ENCODE measurements around the gene VTI1A. TPM values are rescaled to one million over a fixed set of nuclear protein-coding genes. Genes with fewer than 3 reads are reported as not detected.
A peak's percentile ranks its signal among the peaks of the same experiment; 100 is the strongest.

Gene VTI1A
- total RNA-seq, 1 donor from 2014 or later, result 34.6 TPM

GRCh38 chr10:112481602-112482001 lies 34.6 kb downstream of the VTI1A start:
- H3K9me3 Mint-ChIP-seq, result no peaks in the 10 kb centered on the region
- H3K36me3 Mint-ChIP-seq, result no peaks in the 10 kb centered on the region
- no peaks in the 10 kb centered on the region for H3K4me1 Mint-ChIP-seq
- TF ChIP-seq, protein P1, sequence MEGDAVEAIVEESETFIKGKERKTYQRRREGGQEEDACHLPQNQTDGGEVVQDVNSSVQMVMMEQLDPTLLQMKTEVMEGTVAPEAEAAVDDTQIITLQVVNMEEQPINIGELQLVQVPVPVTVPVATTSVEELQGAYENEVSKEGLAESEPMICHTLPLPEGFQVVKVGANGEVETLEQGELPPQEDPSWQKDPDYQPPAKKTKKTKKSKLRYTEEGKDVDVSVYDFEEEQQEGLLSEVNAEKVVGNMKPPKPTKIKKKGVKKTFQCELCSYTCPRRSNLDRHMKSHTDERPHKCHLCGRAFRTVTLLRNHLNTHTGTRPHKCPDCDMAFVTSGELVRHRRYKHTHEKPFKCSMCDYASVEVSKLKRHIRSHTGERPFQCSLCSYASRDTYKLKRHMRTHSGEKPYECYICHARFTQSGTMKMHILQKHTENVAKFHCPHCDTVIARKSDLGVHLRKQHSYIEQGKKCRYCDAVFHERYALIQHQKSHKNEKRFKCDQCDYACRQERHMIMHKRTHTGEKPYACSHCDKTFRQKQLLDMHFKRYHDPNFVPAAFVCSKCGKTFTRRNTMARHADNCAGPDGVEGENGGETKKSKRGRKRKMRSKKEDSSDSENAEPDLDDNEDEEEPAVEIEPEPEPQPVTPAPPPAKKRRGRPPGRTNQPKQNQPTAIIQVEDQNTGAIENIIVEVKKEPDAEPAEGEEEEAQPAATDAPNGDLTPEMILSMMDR (IDR thresholded peaks at IDR 0.05; ENCODE audit: unreplicated experiment), result no peak
- H3K4me3 Mint-ChIP-seq, result no peak overlapping the region
- H3K27me3 Mint-ChIP-seq (ENCODE audit: low read depth), result no peaks in the 10 kb centered on the region
- DNase-seq (ENCODE audit: low spot score in 2 of 2, unreplicated experiment in 2 of 2), result no peak
- no peak overlapping the region for H3K27ac Mint-ChIP-seq

DNA sequence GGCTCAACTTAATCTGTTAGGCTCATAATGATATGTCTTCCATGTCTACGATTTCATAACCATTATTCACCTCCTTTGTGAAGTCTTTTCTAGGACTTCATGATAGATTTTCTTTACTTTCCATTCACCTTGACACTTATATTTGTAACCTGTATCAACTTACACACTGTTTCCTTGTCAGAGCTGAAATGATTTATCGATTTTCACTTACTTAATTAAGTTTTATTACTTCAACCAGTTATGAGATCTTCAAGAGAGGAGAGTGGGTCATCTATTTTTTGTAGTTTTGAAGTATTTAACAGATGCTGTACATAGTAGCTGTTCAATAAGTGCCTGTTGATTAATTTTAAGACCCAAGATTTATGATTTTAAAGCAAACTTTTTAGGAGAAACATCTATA lies 37.4 kb downstream of the VTI1A start:
- no peaks in the 10 kb centered on the region for H3K36me3 Mint-ChIP-seq
- H3K27me3 Mint-ChIP-seq (ENCODE audit: low read depth), result no peaks in the 10 kb centered on the region
- H3K4me3 Mint-ChIP-seq, result no peak overlapping the region
- TF ChIP-seq, protein P1 (IDR thresholded peaks at IDR 0.05; ENCODE audit: unreplicated experiment), result no peak
- no peak overlapping the region for H3K27ac Mint-ChIP-seq
- no peaks in the 10 kb centered on the region for H3K9me3 Mint-ChIP-seq
- no peak for DNase-seq (ENCODE audit: low spot score in 2 of 2, unreplicated experiment in 2 of 2)
- H3K4me1 Mint-ChIP-seq, result peaks cover under 1% of the 10 kb centered on the region

DNA sequence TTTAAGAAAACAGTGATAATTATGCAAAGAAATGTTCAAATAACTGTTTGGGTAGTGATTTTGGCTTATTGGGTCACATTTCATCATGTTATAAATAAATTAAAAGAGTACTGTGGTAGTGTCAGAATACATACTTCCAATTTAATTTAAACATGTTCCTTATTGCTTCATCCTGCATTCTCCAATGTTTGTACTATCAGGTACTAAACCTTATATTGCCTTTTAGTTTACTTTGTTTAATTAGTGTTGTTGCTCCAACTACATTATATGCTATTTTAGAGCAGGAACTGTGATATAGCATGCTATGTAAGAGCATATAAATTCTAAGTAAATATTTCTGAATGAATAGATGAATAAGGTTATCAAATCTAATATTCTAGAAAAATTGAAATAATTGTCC lies 40.9 kb downstream of the VTI1A start:
- Mint-ChIP-seq H3K4me3 (no peak overlapping the region), H3K27ac (no peak overlapping the region), H3K27me3 (ENCODE audit: low read depth) (no peaks in the 10 kb centered on the region), H3K9me3 (no peaks in the 10 kb centered on the region), H3K36me3 (no peaks in the 10 kb centered on the region), H3K4me1 (peaks cover 23% of the 10 kb centered on the region)
- TF ChIP-seq, protein P1 (IDR thresholded peaks at IDR 0.05; ENCODE audit: unreplicated experiment), result no peak
- DNase-seq (ENCODE audit: low spot score in 2 of 2, unreplicated experiment in 2 of 2), result no peak

GRCh38 chr10:112490545-112490944 lies 43.5 kb downstream of the VTI1A start:
- no peaks in the 10 kb centered on the region for H3K36me3 Mint-ChIP-seq
- TF ChIP-seq, protein P1 (IDR thresholded peaks at IDR 0.05; ENCODE audit: unreplicated experiment), result no peak
- H3K4me1 Mint-ChIP-seq, result peaks cover 23% of the 10 kb centered on the region
- H3K9me3 Mint-ChIP-seq, result no peaks in the 10 kb centered on the region
- peak; percentile 33 to 52 for DNase-seq (ENCODE audit: low spot score in 2 of 2, unreplicated experiment in 2 of 2)
- no peak overlapping the region for H3K4me3 Mint-ChIP-seq
- H3K27me3 Mint-ChIP-seq (ENCODE audit: low read depth), result no peaks in the 10 kb centered on the region
- H3K27ac Mint-ChIP-seq, result no peak overlapping the region

- H3K4me3 Mint-ChIP-seq, result no peak overlapping the region
- TF ChIP-seq, protein P1 (IDR thresholded peaks at IDR 0.05; ENCODE audit: unreplicated experiment), result no peak
- H3K27ac Mint-ChIP-seq, result peak overlapping the region; percentile 60
- H3K36me3 Mint-ChIP-seq, result no peaks in the 10 kb centered on the region
- no peaks in the 10 kb centered on the region for H3K9me3 Mint-ChIP-seq
- no peaks in the 10 kb centered on the region for H3K27me3 Mint-ChIP-seq (ENCODE audit: low read depth)
- no peak for DNase-seq (ENCODE audit: low spot score in 2 of 2, unreplicated experiment in 2 of 2)
- H3K4me1 Mint-ChIP-seq, result peaks cover 23% of the 10 kb centered on the region
These were observed 44.1 kb downstream of the VTI1A start for GRCh38 chr10:112491144-112491543.

DNA sequence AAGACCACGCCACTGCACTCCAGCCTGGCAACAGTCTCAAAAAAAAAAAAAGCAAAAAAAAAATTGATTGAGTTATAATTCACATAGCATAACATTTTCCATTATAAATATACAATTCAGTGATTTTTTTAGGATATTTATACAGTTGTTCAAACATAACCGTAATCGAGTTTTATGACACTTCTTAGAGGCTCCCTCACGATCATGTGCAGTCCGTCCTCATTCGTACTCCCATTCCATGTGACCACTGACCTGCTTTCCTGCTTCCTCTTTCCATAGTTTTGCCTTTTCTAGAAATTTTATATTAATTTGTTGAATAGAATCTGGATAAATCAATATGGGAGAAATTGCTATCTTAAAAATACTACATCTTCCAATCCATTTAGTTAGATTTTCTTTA lies 45.7 kb downstream of the VTI1A start:
- TF ChIP-seq, protein P1 (IDR thresholded peaks at IDR 0.05; ENCODE audit: unreplicated experiment), result no peak
- Mint-ChIP-seq H3K4me1 (peaks cover 23% of the 10 kb centered on the region), H3K4me3 (no peak overlapping the region), H3K27ac (no peak overlapping the region), H3K9me3 (no peaks in the 10 kb centered on the region), H3K36me3 (no peaks in the 10 kb centered on the region), H3K27me3 (ENCODE audit: low read depth) (no peaks in the 10 kb centered on the region)
- no peak for DNase-seq (ENCODE audit: low spot score in 2 of 2, unreplicated experiment in 2 of 2)
